Naive thymus-derived CD8-positive, alpha-beta T cell (primary cell): ENCODE measurements around the gene SPATS2L. TPM values are rescaled to one million over a fixed set of nuclear protein-coding genes. Genes with fewer than 3 reads are reported as not detected.

Source experiments
- ATAC-seq, 2 donors: fragments of 150-1000 bp; cut with Tn5 transposase in 1 of 2; sonication (Bioruptor Pico), chemical (Tn5 transposase) in 1 of 2; 1 replicate in 1 of 2; 2 replicates in 1 of 2; pipeline ENCODE4 v1.10.0; 2021; ENCODE audit warnings: mild to moderate bottlenecking in 2 of 2, moderate library complexity in 2 of 2
- POLR2A ChIA-PET: fragments of 350-600 bp; sonication (Branson Sonifier 250); formaldehyde crosslinking; loops from one replicate; lab custom pipeline; 2021; ENCODE audit warnings: antibody characterized with exemption; lab: Charles Lee
- DNase-seq, 10 donors: peaks; one replicate each; pipeline versions ENCODE4 v3.0.0 to v3.0.0-alpha.2; 2020 to 2022
- H3K27ac Mint-ChIP-seq, 10 donors: one replicate each; pipeline ENCODE4 v1.8.0; 2020 to 2022; ENCODE audit warnings: mild to moderate bottlenecking in 10 of 10, mixed read lengths in 10 of 10, moderate library complexity in 4 of 10, inconsistent platforms in 1 of 10
- H3K27me3 Mint-ChIP-seq, 5 donors: one replicate each; pipeline ENCODE4 v1.8.0; 2021 to 2022; ENCODE audit warnings: mixed read lengths in 5 of 5
- H3K36me3 Mint-ChIP-seq, 3 donors: one replicate each; pipeline ENCODE4 v1.8.0; 2020 to 2022; ENCODE audit warnings: mixed read lengths in 3 of 3, mild to moderate bottlenecking in 2 of 3, inconsistent platforms in 1 of 3
- H3K4me1 Mint-ChIP-seq, 4 donors: one replicate each; pipeline ENCODE4 v1.8.0; 2021 to 2022; ENCODE audit warnings: mixed read lengths in 4 of 4
- H3K4me3 Mint-ChIP-seq, 10 donors: one replicate each; pipeline ENCODE4 v1.8.0; 2020 to 2022; ENCODE audit warnings: mild to moderate bottlenecking in 10 of 10, mixed read lengths in 10 of 10, moderate library complexity in 6 of 10, inconsistent platforms in 1 of 10
- H3K9me3 Mint-ChIP-seq, 9 donors: one replicate each; pipeline ENCODE4 v1.8.0; 2020 to 2022; ENCODE audit warnings: mixed read lengths in 9 of 9, mild to moderate bottlenecking in 3 of 9, inconsistent platforms in 1 of 9, moderate library complexity in 1 of 9
- polyA plus RNA-seq, 3 donors: library from polyadenylated mRNA; unstranded; fragments of 300-500 nt; fragmentation: Illumina TruSeq; gene quantifications; one replicate each; pipeline ENCODE4 v1.2.3, GENCODE V29; 2021
- total RNA-seq, 8 experiments: library from RNA in 2 of 8; stranded (reverse) in 2 of 8; gene quantifications; one replicate each; pipeline ENCODE4 v1.2.3 and lab custom pipeline; 2021 to 2026

Gene SPATS2L
- total and polyA plus RNA-seq, 5 experiments from 2014 or later, result 0.97 to 2.6 (median 1.4) TPM

DNA sequence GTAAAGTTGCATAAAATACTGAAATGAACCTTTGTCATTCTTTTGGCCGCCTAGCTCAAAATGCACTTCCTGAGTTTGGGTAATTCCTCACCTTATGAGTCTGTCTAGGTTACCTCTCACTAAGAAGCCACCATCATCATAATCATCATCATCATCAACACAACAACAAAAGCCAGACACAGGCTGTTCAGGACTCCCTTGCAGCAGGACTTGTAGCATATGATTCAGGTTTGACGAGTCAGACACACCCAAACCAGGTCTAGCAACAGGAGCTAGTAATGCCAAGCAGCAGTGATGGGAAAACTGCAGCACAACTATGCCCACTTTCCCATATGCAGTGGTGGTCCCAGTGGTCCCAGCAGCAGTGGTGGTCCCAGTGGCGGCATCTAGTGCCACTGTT lies 216.7 kb downstream of the SPATS2L start:
- DNase-seq (no peak), ATAC-seq (no peak)
- Mint-ChIP-seq H3K27me3 (peaks cover 0 to 6% (median 0%) of the 10 kb centered on the region in 5 donors), H3K4me1 (peaks cover 3 to 20% (median 11%) of the 10 kb centered on the region in 4 donors), H3K36me3 (no peaks in the 10 kb centered on the region), H3K27ac (no peak overlapping the region), H3K9me3 (no peaks in the 10 kb centered on the region), H3K4me3 (no peak overlapping the region)
- POLR2A ChIA-PET, result no interaction called here

DNA sequence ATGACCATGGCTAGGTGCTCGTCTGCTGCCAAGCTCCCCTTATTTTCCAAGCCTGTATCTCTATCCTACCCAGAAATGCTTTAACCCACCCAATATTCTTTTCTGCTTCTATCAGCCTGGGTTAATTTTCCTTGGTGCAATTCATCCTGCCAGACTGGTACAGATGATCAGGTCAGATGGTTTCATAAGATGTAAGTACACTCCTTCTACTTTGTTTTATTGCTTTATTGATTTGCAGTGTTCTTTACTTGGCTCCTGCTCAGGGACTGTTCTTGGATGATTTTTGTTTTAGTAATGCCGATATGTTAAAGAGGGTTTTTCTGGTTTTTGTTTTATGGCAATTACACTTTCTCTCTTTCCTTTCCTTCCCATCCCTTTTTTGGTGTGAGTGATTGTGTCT lies 217.1 kb downstream of the SPATS2L start:
- Mint-ChIP-seq H3K27ac (no peak overlapping the region), H3K4me1 (peaks cover 3 to 20% (median 11%) of the 10 kb centered on the region in 4 donors), H3K36me3 (no peaks in the 10 kb centered on the region), H3K9me3 (no peaks in the 10 kb centered on the region), H3K4me3 (no peak overlapping the region), H3K27me3 (peaks cover 0 to 6% (median 0%) of the 10 kb centered on the region in 5 donors)
- ATAC-seq (no peak), DNase-seq (no peak)
- POLR2A ChIA-PET, result no interaction called here

DNA sequence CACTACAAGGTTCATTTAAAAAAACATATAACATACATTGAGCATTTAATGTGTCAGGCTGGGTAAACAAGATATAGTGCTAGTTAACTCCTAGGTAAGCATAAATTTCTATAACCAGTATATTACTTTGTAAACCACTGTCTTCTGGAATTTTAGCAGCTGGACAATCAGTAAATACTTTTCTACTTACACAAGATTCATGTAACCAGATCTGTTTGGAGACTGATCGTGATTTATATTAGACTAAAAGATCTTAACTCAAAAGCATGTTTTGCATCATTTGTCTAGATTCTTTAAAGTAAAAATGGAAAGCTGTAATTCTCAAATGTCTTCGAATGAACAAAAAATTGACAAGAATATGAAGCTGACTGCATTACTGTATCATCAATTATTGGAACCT lies 218.6 kb downstream of the SPATS2L start:
- DNase-seq (no peak), ATAC-seq (no peak)
- Mint-ChIP-seq H3K27me3 (peaks cover 0 to 6% (median 0%) of the 10 kb centered on the region in 5 donors), H3K4me1 (peaks cover 3 to 20% (median 11%) of the 10 kb centered on the region in 4 donors), H3K9me3 (no peaks in the 10 kb centered on the region), H3K36me3 (no peaks in the 10 kb centered on the region), H3K27ac (peak overlapping the region in 1 of 10 donors; percentile 81), H3K4me3 (peak overlapping the region in 4 of 10 donors; percentile 85 to 96 (median 95))
- POLR2A ChIA-PET, result interaction anchor here (0.6 to 3.4 kb wide), 5 partner anchors 10 to 339 kb away, joined by 3 to 20 read pairs (median 4); partner anchors contain the start of genes CLK1 and KCTD18

GRCh38 chr2:200525551-200525881 lies 219.0 kb downstream of the SPATS2L start:
- POLR2A ChIA-PET, result interaction anchor here (0.9 to 3.4 kb wide), 4 partner anchors 10 to 338 kb away, joined by 3 to 20 read pairs (median 5); partner anchors contain the start of genes CLK1 and KCTD18
- H3K9me3 Mint-ChIP-seq, result no peaks in the 10 kb centered on the region
- peaks cover 0 to 6% (median 0%) of the 10 kb centered on the region in 5 donors for H3K27me3 Mint-ChIP-seq
- H3K36me3 Mint-ChIP-seq, result no peaks in the 10 kb centered on the region
- H3K4me1 Mint-ChIP-seq, result peaks cover 3 to 20% (median 11%) of the 10 kb centered on the region in 4 donors
- peak overlapping the region; percentile 85 to 97 (median 95) for H3K4me3 Mint-ChIP-seq
- DNase-seq (no peak), ATAC-seq (no peak)
- peak overlapping the region; percentile 66 to 92 (median 90) for H3K27ac Mint-ChIP-seq

DNA sequence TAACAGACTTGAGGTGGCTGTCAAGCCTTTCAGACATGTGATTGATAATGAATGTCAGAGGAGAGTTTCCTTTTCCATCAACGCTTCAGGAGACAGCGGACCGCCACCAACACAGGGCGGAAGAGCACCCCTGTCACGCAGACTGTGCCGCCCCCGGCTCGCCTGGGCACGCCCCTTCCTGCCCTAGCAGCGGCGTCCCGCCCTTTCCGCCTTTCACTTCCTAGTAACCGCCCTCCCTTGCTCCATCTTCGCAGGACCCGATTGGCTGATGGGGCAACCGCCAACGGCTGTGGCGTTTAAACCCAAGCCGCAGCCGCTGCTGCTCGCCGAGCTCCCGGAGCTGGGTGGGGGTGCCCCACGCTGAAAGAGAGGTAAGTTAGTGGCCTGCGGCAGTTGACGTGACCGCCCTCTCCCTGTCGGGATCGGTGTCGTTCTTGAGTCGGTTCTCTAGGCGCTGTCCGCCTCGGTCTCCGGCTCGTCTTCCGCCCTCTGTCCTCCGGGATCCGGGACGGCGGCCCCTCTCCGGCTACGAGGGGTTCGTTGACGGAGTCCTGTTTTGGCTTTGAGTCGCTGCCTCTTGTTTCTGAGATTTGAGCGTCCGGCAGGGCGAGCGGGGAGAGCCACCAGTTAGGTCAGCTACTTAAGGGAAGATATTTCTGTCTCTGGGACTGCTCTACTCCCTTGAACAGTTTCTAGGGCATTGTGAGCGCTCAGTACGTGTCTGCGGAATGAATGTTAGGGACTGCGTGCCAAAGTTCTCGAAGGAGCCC lies 219.6 kb downstream of the SPATS2L start, which contains the start of gene SGO2:
Gene SGO2 (plus strand): TSS at position 326 of the 770 bp plus-strand sequence. CDS start 6,769 bp downstream, outside the sequence.
- peak within 1 kb of the TSS; percentile 66 to 92 (median 90) for H3K27ac Mint-ChIP-seq
- peak within 1 kb of the TSS; percentile 85 to 97 (median 95) for H3K4me3 Mint-ChIP-seq
- DNase-seq, result peak; percentile 90 to 96 (median 94)
- H3K36me3 Mint-ChIP-seq, result no peaks in the 10 kb centered on the region
- H3K4me1 Mint-ChIP-seq, result peaks cover 3 to 20% (median 11%) of the 10 kb centered on the region in 4 donors
- POLR2A ChIA-PET, result interaction anchor here (0.7 to 3.4 kb wide), 5 partner anchors 9 to 570 kb away, joined by 3 to 20 read pairs (median 4); partner anchors contain the start of genes BZW1, CLK1, KCTD18 and MAIP1
- ATAC-seq, result peak; percentile 99
- no peaks in the 10 kb centered on the region for H3K9me3 Mint-ChIP-seq
- peaks cover 0 to 6% (median 0%) of the 10 kb centered on the region in 5 donors for H3K27me3 Mint-ChIP-seq

DNA sequence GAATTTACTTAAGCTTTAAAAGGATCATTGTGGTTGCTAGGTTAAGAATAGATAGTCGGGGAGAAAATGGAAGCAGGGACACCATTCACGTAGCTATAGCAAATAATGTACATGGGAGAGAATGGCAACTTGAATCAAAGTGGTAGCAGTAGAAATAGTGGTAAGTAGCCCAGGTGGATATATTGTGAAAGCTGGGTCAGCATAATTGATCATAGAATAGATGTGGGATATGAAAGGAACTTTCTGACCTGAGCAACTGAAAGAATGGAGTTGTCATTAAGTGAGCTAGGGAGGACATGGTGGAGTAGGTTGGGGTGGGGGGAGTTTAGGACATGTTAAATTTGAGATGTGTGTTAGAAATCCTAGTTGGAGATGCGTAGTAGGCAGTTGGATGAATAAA lies 221.7 kb downstream of the SPATS2L start:
- Mint-ChIP-seq H3K4me1 (peaks cover 3 to 20% (median 11%) of the 10 kb centered on the region in 4 donors), H3K27me3 (peaks cover 0 to 3% (median 0%) of the 10 kb centered on the region in 5 donors), H3K27ac (no peak overlapping the region), H3K4me3 (no peak overlapping the region), H3K36me3 (peaks cover 0 to 2% (median 0%) of the 10 kb centered on the region in 3 donors), H3K9me3 (no peaks in the 10 kb centered on the region)
- ATAC-seq, result no peak
- POLR2A ChIA-PET, result interaction anchor here (1.4 kb wide), 1 partner anchor 336 kb away, joined by 3 read pairs; no protein-coding TSS in a partner anchor
- DNase-seq, result no peak

Other genes starting within 250 kb of the SPATS2L start
- 10 to 100 TPM; 19.1 to 19.6 TPM for gene KCTD18, start 203.4 kb downstream of the SPATS2L start, total RNA-seq
- gene KCTD18, start 203.4 kb downstream of the SPATS2L start, polyA plus RNA-seq, result 10 to 100 TPM; 12.6 to 16.5 (median 14.0) TPM
- 1 to 10 TPM; 3.4 to 4.9 TPM for gene SGO2, start 219.5 kb downstream of the SPATS2L start, total RNA-seq
- gene SGO2, start 219.5 kb downstream of the SPATS2L start, polyA plus RNA-seq, result 1 to 10 TPM in 2 of 3 donors, under 1 TPM in 1; 0.66 to 2.4 (median 2.4) TPM